RWPE2 (cell line): ENCODE data around the gene GOSR1.
"Not testable (repeated sequence)": the region's sequence is repeated elsewhere in the genome, so short reads cannot be mapped to it uniquely, and the experiment has no call there.

Source experiments
- ATAC-seq: fragments of 200-7000 bp; cut with Tn5 transposase; 3 replicates; pipeline ENCODE4 v1.9.1; 2021; ENCODE audit warnings: low read depth
- DNase-seq: peaks from one replicate; pipeline ENCODE4 v3.0.0-alpha.2; 2020; ENCODE audit warnings: low spot score
- H3K27ac ChIP-seq: fragments of 450-650 bp; 2 replicates; pipeline ENCODE4 v1.5.1; 2017; ENCODE audit warnings: mild to moderate bottlenecking; ENCODE audit not compliant: poor library complexity, severe bottlenecking
- H3K27me3 ChIP-seq: fragments of 250-450 bp; sonication (Bioruptor Pico); 2 replicates; pipeline ENCODE4 v1.5.1; 2021; ENCODE audit warnings: mild to moderate bottlenecking, moderate library complexity; ENCODE audit not compliant: insufficient read depth, poor library complexity, severe bottlenecking
- H3K36me3 ChIP-seq: fragments of 250-450 bp; sonication (Bioruptor Pico); 2 replicates; pipeline ENCODE4 v1.5.1; 2020; ENCODE audit warnings: low read depth, mild to moderate bottlenecking, moderate library complexity
- H3K4me1 ChIP-seq: fragments of 250-450 bp; sonication (Bioruptor Pico); 2 replicates; pipeline ENCODE4 v1.5.1; 2021; ENCODE audit warnings: mild to moderate bottlenecking, moderate library complexity; ENCODE audit not compliant: insufficient read depth, poor library complexity, severe bottlenecking
- H3K4me3 ChIP-seq: fragments of 250-450 bp; sonication (Bioruptor Pico); 2 replicates; pipeline ENCODE4 v1.5.1; 2021; ENCODE audit warnings: mild to moderate bottlenecking, moderate library complexity; ENCODE audit not compliant: severe bottlenecking
- H3K9me3 ChIP-seq: fragments of 250-450 bp; sonication (Bioruptor Pico); 2 replicates; pipeline ENCODE4 v1.5.1; 2021; ENCODE audit warnings: mild to moderate bottlenecking, moderate library complexity; ENCODE audit not compliant: severe bottlenecking
- TF ChIP-seq, protein P1 (sequence below): fragments of 450-650 bp; IDR thresholded peaks from one replicate; pipeline ENCODE4 v1.5.1; 2017; ENCODE audit warnings: mild to moderate bottlenecking, moderate library complexity; ENCODE audit not compliant: poor library complexity, severe bottlenecking

Gene GOSR1

GRCh38 chr17:30558686-30559545 lies 81.7 kb downstream of the GOSR1 start:
- H3K9me3 ChIP-seq, result no peaks in the 10 kb centered on the region
- no peak overlapping the region for H3K27ac ChIP-seq
- no peak for ATAC-seq
- H3K4me3 ChIP-seq, result no peak overlapping the region
- TF ChIP-seq, protein P1, sequence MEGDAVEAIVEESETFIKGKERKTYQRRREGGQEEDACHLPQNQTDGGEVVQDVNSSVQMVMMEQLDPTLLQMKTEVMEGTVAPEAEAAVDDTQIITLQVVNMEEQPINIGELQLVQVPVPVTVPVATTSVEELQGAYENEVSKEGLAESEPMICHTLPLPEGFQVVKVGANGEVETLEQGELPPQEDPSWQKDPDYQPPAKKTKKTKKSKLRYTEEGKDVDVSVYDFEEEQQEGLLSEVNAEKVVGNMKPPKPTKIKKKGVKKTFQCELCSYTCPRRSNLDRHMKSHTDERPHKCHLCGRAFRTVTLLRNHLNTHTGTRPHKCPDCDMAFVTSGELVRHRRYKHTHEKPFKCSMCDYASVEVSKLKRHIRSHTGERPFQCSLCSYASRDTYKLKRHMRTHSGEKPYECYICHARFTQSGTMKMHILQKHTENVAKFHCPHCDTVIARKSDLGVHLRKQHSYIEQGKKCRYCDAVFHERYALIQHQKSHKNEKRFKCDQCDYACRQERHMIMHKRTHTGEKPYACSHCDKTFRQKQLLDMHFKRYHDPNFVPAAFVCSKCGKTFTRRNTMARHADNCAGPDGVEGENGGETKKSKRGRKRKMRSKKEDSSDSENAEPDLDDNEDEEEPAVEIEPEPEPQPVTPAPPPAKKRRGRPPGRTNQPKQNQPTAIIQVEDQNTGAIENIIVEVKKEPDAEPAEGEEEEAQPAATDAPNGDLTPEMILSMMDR, result no peak
- H3K27me3 ChIP-seq, result no peaks in the 10 kb centered on the region
- H3K36me3 ChIP-seq, result no peaks in the 10 kb centered on the region
- no peak for DNase-seq
- H3K4me1 ChIP-seq, result no peaks in the 10 kb centered on the region

GRCh38 chr17:30559656-30560055 lies 82.4 kb downstream of the GOSR1 start:
- Histone ChIP-seq H3K27ac (no peak overlapping the region), H3K9me3 (no peaks in the 10 kb centered on the region), H3K4me3 (no peak overlapping the region), H3K36me3 (no peaks in the 10 kb centered on the region), H3K4me1 (no peaks in the 10 kb centered on the region), H3K27me3 (no peaks in the 10 kb centered on the region)
- no peak for DNase-seq
- TF ChIP-seq, protein P1, result no peak
- ATAC-seq, result no peak

DNA sequence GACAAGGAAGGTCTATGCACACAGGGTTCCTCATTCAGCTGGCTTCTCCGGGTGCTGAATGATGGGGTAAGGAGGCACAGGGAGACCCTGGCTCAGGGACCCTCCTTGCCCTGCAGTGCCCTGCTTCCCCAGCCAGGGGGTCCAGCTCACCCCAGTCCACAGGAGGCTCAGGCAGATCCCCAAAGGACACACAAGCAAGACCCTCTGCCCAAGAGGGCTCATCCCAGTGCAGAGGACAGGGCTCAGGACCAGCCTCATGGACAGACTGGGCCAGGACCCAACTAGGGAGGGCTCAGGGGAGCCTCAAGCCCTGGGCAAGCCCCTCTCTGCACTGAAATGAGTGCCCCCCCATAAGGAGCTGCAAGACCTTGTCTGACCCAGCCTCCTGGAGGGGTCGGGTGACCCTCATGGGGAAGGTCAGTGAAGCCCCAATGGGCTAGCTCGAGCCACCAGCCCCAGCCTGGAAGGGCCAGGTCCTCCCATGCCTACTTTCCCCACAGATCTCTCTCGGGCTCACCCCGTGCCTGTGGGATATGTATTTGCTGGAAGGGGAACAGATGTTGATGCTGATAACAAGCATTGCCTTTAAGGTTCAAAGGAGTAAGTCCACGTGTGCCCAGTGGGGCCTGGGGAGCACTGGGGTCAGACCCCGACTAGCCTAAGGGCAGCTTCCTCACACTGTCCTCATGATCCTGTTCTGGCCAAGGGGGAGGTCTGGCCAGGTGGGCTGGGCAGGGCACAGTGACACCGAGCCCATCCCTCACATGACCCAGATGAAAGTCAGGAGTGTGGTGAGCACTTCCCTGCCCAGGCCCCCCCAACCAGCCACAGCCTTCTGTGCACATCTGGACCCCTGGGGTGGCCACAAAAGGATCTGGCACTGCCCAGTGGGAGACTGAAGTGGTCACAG lies 83.2 kb downstream of the GOSR1 start:
- not testable (repeated sequence) for H3K27ac ChIP-seq, H3K4me3 ChIP-seq, H3K4me1 ChIP-seq, DNase-seq, H3K36me3 ChIP-seq, H3K27me3 ChIP-seq, H3K9me3 ChIP-seq, ATAC-seq

GRCh38 chr17:30561766-30562165 lies 84.6 kb downstream of the GOSR1 start:
- not testable (repeated sequence) for DNase-seq, H3K36me3 ChIP-seq, H3K27me3 ChIP-seq, H3K27ac ChIP-seq, H3K4me3 ChIP-seq, H3K9me3 ChIP-seq, ATAC-seq, H3K4me1 ChIP-seq

DNA sequence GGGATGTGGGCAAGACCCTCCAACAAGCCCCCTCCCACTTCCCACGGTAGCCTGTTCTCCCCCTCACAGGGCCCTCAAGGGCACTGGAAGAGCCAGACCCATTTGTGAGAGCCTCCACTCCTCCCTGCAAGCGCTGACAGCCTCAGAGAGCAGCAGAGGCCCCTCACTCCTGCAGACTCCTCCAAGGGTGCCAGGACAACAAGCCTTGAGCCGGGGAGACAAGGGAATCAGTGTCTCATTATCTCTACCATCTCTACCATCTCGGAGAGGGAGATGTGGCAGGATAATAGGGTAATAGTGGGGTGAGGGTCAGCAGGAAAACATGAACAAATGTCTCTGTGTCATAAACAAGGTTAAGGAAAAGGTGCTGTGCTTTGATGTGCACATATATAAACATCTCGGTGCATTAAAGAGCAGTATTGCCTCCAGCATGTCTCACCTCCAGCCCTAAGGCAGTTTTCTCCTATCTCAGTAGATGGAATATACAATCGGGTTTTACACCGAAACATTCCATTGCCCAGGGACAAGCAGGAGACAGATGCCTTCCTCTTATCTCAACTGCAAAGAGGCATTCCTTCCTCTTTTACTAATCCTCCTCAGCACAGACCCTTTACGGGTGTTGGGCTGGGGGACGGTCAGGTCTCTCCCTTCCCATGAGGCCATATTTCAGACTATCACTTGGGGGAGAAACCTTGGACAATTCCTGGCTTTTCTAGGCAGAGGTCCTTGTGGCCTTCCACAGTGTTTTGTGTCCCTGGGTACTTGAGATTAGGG lies 86.1 kb downstream of the GOSR1 start:
- H3K27ac ChIP-seq, H3K4me1 ChIP-seq, H3K9me3 ChIP-seq, H3K4me3 ChIP-seq, DNase-seq, H3K36me3 ChIP-seq, H3K27me3 ChIP-seq, ATAC-seq: not testable (repeated sequence)

DNA sequence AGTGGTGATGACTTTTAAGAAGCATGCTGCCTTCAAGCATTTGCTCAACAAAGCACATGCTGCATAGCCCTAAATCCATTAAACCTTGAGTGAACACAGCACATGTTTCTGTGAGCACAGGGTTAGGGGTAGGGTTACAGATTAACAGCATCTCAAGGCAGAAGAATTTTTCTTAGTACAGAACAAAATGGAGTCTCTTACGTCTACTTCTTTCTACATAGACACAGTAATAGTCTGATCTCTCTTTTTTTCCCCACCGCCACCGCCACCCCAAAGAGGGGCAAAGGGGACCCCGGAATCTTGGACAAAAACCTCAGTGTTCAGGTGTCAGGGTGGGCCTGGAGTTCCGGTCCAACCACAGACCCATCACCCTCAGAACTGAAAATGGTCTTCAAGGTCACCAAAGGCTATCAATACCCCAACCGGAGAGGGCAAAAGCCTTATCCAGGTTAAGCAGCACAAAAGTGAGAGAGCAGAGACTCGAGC lies 86.7 kb downstream of the GOSR1 start:
- H3K27me3 ChIP-seq, H3K27ac ChIP-seq, DNase-seq, H3K36me3 ChIP-seq, H3K9me3 ChIP-seq, H3K4me3 ChIP-seq, H3K4me1 ChIP-seq, ATAC-seq: not testable (repeated sequence)

GRCh38 chr17:30564422-30565072 lies 87.3 kb downstream of the GOSR1 start:
- not testable (repeated sequence) for H3K36me3 ChIP-seq, DNase-seq, ATAC-seq, H3K4me1 ChIP-seq, H3K27me3 ChIP-seq, H3K4me3 ChIP-seq, H3K9me3 ChIP-seq, H3K27ac ChIP-seq
